ENCODE measurements around the gene DTWD1.
"Not testable (repeated sequence)": the region's sequence is repeated elsewhere in the genome, so short reads cannot be mapped to it uniquely, and the experiment has no call there.

DTWD1 gene

DNA sequence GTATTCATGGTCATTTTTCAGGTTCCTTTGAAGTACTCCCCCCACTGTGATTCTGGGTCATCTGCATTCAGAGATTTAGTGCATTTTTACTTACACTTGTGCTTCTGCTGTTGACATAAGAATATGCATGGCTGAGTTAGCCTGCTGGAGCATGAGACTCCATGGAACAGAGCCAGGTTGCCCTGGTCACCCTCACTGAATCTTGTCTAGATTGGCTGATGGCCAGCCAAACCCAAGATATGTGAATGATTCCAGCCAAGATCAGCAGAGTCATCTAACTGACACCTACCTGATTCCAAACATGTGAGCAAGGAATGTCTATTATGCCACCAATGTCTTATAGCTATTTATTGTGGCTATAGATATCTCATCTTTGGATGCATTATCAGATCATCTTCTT lies 25.1 kb downstream of the DTWD1 start:
- DNase-seq (ENCODE audit: low spot score): no peak

DNA sequence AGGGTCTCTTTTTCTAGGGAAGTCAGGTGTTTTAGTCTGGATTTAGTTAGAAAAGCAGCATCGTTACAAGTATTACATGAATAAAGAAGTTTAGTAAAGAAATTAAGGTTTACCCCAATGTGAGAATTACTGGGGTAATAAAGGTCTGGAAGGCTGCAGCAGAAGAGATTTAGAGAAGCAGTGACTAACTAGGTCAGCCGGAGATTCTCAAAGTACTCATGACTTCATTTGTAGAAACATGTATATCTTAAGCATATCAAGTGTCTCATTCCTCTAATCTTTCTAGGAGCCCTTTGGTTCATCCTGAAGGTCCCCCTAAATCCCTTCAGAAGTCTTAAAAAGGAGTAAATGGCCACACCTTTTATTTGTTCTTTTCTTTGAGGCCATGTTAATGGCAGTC lies 26.0 kb downstream of the DTWD1 start:
- no peak for DNase-seq (ENCODE audit: low spot score)

DNA sequence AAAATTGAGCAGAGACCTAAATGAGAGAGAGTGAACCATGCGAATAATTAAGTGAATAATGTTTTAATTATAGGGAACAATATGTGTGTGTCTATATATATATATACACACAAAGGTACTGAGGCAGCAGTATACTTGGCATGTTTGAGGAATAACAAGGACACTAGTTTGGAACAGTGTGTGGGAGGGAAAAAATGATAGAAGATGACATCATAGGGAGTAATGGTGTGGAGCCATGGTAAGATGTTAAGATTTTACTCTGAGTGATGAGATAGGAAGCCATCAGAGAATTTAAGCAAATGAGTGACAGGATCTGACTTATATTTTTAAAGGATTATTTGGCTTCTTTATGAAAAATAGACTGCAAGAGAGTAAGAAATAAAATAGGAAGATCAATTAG lies 29.1 kb downstream of the DTWD1 start:
- no peak for DNase-seq (ENCODE audit: low spot score)

DNA sequence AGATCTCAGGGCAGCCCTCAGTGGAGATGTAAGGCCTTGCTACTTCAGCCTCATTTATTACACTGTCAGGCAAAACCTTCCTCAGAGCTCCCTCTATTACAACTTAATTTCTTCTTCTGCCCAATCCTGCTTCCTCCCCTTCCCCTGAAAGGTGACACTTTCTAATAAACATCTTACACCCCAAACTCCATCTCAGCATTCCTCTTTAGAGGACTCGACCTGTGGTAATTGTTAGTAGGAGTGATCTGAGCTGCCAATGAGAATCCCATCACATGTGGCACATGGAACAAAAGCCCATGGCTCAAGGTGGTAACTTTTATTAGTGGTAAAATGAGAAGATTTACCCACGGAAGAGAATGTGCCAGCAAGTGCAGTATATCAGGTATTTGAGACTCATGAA lies 29.8 kb downstream of the DTWD1 start:
- no peak for DNase-seq (ENCODE audit: low spot score)

DNA sequence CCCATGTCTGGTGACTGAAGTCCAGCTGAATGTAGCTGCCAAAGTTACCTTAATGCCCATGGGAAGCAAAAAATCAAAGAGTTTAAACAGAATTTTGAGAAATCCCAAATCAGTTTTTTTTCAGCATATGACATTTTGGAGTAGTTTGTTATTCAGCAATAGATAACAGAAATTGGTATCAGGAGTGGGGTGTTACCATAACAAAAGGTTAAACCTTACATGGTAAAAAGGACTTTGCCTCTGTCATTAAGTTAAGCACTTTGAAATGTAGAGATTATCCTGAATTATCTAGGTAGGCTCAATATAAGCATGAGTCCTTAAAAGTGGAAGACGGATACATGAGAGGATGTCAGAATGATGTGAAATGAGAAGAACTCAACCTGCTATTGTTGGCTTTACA lies 32.1 kb downstream of the DTWD1 start:
- no peak for DNase-seq (ENCODE audit: low spot score)

DNA sequence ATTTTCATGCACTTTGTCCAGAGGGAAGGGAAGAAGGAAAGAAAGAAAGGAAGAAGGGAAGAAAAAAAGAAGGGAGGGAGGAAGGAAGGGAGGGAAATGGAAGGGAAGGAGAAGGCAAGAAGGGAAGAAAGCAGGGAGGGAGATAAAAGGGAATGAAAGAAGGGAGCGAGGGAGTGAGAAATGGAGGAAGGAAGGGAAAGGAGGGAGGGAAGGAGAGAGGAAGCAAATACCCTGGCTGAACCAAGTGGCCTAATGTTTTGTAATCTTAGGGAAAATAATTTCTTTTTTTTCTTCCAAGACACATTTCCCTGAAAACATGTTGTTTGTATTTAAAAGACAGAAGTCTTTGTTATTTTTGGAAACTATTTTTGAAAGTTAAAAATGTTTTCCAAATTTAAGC lies 35.9 kb downstream of the DTWD1 start:
- DNase-seq (ENCODE audit: low spot score): no peak

DNA sequence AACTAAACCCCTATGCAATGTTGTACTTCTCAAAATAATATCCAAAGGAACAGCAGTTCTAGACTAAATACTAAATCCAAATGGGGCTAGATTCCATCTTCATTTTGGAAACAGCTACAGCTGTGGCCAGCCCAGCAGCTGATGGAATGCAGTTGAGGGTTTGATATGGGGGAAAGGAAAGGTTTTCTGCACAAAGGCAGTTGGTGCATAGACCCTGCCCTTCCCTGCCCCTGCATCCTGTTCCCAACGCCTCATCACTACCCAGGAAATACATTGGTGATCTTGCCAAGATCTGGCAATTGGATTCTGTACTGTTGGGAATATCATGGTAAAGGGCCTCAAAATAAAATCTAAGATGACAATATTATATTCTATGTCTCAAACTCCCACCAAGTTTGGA lies 43.9 kb downstream of the DTWD1 start:
- no peak for DNase-seq (ENCODE audit: low spot score)

DNA sequence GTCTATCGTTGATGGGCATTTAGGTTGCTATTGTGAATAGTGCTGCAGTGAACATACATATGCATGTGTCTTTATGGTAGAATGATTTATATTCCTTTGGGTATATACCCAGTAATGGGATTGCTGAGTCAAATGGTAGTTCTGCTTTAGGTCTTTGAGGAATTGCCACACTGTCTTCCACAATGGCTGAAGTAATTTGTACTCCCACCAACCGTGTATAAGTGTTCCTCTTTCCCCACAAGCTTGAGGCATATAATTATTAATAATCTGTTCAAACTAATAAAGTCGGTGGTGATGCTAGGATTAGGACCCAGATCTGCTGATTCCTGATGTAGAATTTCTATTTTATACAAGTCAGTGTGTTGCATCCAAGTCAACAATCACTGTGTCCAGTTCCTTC lies 45.6 kb downstream of the DTWD1 start:
- not testable (repeated sequence) for DNase-seq (ENCODE audit: low spot score)

DNA sequence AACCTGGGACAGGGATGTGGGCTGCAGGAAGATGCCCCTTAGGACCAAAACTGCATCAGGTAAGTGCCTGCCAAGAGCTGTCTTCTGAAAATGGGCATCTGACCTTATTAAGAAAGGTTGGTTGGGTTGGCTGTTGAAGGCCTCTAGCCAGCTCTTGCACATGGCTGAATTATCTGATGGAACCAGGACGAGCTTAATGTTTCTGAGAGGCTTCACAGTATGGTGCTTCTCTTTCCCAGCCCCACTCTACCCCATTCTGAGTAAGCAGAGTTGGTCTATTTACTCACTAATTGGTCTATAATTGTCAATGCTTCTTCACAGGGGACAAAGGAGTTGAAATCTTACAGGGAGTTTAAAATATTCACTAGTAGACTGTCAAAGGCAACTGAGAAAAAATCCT lies 48.4 kb downstream of the DTWD1 start:
- DNase-seq (ENCODE audit: low spot score): no peak

DNA sequence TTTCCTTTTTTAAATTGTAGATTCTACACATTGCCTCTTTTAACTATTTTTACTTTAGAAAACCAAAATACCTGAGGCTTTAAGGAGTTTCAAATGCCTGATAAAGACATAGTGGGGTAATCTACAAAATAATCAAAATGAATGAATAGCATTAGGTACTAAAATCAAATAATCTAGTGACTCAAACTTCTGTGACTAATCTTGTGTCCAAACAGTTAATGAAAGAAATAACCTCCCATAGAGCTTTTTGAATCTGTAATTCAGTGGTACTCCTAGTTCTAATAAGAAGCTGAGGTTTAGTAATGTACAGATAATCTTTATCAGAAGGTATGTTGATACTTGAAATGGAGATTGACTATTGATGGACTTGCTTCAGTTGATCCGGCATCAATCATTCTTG lies 53.0 kb downstream of the DTWD1 start:
- DNase-seq (ENCODE audit: low spot score): no peak

DNA sequence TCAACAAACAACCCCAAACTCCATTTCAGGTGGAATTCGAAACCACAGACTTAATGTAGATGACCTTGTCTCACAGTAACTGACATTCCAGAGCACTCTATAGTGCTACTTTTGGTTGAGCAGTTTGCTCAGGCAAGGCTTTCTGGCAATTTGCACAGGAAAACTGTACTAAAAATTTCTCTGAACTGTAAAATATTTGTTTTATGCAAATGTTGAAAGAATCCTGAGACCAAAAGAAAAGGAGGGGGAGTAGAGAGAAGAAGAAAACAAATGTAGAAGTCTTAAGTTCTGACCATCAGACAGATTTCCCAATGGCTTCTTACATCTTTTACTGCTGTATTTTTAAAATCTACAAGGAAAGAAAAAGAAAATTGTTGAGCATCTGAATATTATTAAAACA lies 53.5 kb downstream of the DTWD1 start:
- no peak for DNase-seq (ENCODE audit: low spot score)

DNA sequence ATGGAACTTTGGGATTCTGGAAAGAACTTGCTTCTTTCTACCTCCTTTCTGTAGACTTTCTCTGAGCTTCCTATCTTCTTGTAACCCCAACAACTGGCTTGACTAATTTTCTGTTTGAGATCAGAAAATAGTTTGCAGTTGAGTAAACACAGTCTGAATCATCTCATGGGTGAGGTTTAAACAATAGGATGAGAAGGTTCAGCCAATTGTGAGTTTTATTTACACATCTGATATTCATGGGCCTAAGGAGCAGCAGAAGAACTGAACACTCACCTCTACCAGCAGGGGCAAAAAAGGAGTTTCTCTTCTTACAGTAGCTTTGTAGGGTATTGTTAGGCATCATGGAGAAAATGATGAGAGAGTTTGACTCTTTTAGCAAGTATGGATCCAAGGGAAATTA lies 54.2 kb downstream of the DTWD1 start:
- DNase-seq (ENCODE audit: low spot score): no peak

DNA sequence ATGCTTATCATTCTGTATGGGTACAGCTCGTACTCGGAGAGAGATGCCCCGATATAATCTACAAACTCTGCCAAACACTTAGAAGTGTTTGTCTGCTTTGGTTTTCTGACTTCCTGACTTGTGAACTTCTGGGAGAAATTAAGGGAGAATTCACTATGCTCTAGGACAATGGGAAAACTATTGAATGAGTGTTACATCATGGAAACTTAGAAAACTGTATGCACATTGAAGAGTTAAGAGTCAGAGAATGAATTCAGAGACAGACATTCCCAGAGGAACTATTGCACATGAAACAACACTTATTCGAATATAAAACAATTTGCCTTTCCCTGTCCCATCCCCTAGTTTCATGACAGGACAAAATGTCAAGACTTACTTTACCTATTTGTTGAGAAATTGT lies 57.8 kb downstream of the DTWD1 start:
- no peak for DNase-seq (ENCODE audit: low spot score)

DNA sequence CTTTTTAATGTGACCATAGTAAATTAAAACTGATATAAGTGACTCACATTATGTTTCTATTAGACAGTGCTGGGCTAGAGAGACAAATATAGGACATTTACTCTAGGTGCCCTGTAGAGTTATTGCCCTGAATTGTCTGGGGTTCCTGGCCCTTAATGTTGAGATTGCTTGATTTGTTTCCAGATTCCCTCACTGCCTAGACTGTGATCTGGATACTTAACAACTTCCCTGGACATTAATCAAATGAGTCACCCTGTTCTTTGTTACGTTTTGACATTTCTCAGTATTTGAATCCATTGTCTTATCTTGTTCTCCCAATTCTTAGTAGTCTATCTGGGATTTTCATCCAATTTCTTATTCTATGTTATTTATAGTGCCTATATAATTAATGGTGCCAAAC lies 65.8 kb downstream of the DTWD1 start:
- DNase-seq (ENCODE audit: low spot score): no peak

DNA sequence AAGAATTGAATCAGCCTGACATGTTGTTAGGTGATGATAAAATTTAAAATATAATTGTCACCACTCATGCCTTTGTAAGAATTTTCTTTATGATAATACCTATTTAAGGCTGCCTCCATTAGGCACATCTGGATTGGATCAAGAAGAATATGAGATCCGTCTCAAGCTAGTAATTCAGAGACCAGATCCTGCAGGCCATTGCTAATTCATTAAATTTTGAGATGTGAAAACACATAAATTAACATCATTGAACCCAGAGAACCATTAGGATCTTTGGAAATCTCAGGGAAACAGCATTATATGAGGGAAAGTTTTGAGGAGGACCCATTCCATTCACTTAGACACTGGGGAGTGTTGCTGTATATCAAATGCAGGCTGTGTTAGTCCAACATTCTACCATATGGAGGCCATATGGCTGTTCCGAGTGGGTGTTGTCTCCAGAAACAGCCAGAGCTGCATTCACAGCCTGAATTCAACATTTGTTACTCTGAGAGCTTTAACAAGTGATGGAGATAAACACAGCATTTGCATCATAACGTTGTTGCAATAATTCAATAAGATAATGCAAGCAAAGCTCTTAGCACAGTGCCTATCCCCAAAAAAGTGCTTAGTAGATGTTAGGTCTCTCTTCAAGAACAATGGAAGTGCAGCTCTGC lies 67.4 kb downstream of the DTWD1 start:
- DNase-seq (ENCODE audit: low spot score): no peak

DNA sequence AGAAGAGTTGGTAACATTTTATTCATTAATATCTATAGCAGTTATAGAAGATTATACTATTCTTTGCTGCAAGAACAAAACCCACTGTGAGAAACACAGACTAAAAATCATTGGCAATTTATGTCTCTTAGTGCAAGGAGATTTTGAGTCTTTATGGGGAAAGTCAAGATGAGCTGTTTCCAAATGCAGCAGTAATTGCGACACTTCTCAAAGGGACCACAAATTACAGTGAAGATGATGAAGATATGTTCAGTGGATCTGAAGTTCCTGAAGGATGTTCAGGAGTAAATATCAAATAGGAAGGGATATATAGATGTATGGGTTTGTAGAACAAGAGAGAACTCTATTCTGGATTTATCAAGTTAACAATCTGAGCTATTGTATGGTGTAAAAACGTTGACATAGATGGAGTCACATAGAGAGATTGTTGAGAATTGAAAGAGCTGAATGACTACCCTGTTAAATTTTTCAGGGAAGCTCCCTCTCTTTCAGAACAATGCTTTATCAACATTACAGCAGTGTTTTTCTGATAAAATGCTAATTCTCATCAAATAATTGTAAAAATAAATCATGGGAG lies 71.8 kb downstream of the DTWD1 start:
- no peak for DNase-seq (ENCODE audit: low spot score)

DNA sequence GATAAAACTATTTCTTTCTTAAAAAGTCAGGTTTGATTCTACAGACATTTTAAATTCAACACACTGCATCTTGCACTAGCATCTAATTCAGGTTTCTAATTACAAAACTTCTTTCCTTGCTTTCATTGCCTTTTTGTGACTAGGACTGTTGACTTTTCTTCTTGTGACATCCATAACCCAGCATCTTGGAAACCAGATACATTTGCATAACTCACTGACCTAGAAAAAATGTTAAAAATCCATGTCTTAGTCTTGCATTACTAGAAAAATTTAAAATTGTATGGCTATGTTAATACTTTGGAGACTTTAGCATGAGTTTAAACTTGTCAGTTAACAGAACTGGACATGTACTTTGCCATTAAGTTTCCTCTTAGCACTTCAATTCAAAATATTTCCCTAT lies 72.7 kb downstream of the DTWD1 start:
- no peak for DNase-seq (ENCODE audit: low spot score)

DNA sequence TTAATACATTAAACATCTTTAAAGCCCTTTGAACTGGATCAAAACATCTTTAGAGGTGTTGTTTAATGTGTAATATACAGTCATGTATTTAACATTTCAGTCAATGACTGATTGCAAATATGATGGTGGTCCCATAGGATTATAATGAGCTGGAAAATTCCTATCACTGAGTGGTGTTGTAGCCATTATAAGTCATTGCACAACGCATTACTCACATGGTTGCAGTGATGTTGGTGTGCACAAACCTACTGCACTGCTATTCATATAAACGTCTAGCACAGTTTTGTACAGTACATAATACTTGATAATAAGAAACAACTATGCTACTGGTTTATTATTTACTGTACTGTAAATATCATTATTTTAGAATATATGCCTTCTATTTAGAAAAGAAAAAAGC lies 75.6 kb downstream of the DTWD1 start:
- no peak for DNase-seq (ENCODE audit: low spot score)

DNA sequence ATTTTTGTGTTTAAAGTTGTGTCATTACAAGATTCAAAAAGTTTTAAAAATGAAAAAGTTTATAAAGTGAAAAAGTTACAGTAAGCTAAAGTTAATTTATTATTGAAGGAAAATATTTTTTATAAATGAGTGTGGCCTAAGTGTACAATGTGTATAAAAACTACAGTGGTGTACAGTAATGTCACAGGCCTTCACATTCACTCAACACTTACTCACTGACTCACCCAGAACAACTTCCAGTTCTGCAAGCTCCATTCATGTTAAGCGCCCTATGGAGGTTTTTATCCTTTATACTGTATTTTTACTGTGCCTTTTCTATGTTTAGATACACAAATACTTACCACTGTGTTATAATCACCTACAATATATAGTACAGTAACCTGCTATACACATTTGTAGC lies 76.3 kb downstream of the DTWD1 start:
- no peak for DNase-seq (ENCODE audit: low spot score)

DNA sequence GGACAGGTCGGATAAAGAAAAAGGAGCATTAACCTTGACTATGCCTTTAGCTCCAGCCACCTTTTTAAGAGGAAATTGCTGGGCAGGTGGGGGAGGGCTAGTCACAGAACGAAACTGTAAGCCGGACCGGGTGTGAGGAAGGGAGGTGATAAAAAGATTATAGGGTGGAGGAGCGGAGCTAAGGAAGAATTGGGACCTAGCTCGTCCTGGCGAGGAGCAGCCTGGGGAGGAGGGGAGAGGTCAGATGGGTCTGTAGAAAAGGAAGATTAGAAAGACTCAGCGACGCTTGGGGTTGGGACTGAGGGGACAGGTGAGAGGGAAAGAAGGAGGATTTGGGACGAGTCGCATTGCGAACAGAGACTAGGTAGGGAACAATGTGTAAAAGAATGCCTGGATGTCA lies 82.1 kb downstream of the DTWD1 start:
- not testable (repeated sequence) for DNase-seq (ENCODE audit: low spot score)
